Uterus (tissue), 4 donors: ENCODE data around the gene RIT2. TPM values are rescaled to one million over a fixed set of nuclear protein-coding genes. Genes with fewer than 3 reads are reported as not detected.

ENCODE experiments used
- DNase-seq, 2 donors: peaks; one replicate each; pipeline ENCODE4 v3.0.0-alpha.2; 2019 to 2020
- H3K27ac ChIP-seq, 2 donors: fragments of 200-600 bp; sonication (generic); 1 replicate in 1 of 2; 2 replicates in 1 of 2; pipeline ENCODE4 v1.5.1; 2016 to 2018
- H3K27me3 ChIP-seq, 2 donors: fragments of 200-600 bp; sonication (generic); one replicate each; pipeline ENCODE4 v1.5.1; 2018 to 2019; ENCODE audit warnings: control low read depth in 1 of 2
- H3K36me3 ChIP-seq, 2 donors: fragments of 200-600 bp; sonication (generic); one replicate each; pipeline ENCODE4 v1.5.1; 2019; ENCODE audit warnings: control low read depth in 1 of 2
- H3K4me1 ChIP-seq, 2 donors: fragments of 200-600 bp; sonication (generic); one replicate each; pipeline ENCODE4 v1.5.1; 2018 to 2019; ENCODE audit warnings: control low read depth in 1 of 2
- H3K4me3 ChIP-seq, 2 donors: fragments of 200-600 bp; sonication (generic); 1 replicate in 1 of 2; 2 replicates in 1 of 2; pipeline ENCODE4 v1.5.1; 2018 to 2019; ENCODE audit warnings: mild to moderate bottlenecking in 1 of 2
- H3K9me3 ChIP-seq, 2 donors: fragments of 200-600 bp; sonication (generic); one replicate each; pipeline ENCODE4 v1.5.1; 2019; ENCODE audit warnings: control low read depth in 1 of 2
- CTCF ChIP-seq, 4 experiments: fragments of 200-600 bp in 2 of 4; fragments of 450-650 bp in 2 of 4; sonication (generic) in 2 of 4; IDR thresholded peaks; one replicate each; pipeline ENCODE4 v1.5.1; 2016 to 2019; ENCODE audit warnings: antibody characterized with exemption in 4 of 4, mild to moderate bottlenecking in 2 of 4, moderate library complexity in 1 of 4
- POLR2A ChIP-seq, 2 donors: fragments of 450-650 bp; IDR thresholded peaks; one replicate each; pipeline ENCODE4 v1.6.1; 2016; ENCODE audit warnings: antibody characterized with exemption in 2 of 2, mild to moderate bottlenecking in 1 of 2, moderate library complexity in 1 of 2
- intact Hi-C: fragments of 100-400 bp; cut with DNase I; formaldehyde crosslinking; loops from one replicate; pipeline ENCODE4 v1.15.1; 2023; ENCODE audit warnings: low total_unique reads
- total RNA-seq, 4 donors: library from RNA; depleted of rRNA in 3 of 4; stranded (reverse); fragments of >200 nt in 3 of 4; gene quantifications; one replicate each; pipeline versions ENCODE4 v1.1.0 to v1.2.4, GENCODE V29; 2014 to 2023
- donor health status: DM: yes; HTN: yes; CAD: no.

RIT2 gene
- total RNA-seq, 4 donors from 2014 or later = not detected

GRCh38 chr18:42760290-42760689 is 355.2 kb downstream of the RIT2 start:
- DNase-seq = no peak
- Histone ChIP-seq H3K4me3 (no peak overlapping the region), H3K27me3 (no peaks in the 10 kb centered on the region), H3K27ac (no peak overlapping the region), H3K36me3 (no peaks in the 10 kb centered on the region), H3K9me3 (no peaks in the 10 kb centered on the region), H3K4me1 (no peaks in the 10 kb centered on the region)
- TF ChIP-seq CTCF (IDR thresholded peaks at IDR 0.05) (no peak), POLR2A (IDR thresholded peaks at IDR 0.05) (no peak)
- intact Hi-C loops = no loop called here

GRCh38 chr18:42758852-42759251 is 356.6 kb downstream of the RIT2 start:
- no peak for DNase-seq
- H3K4me3 ChIP-seq = no peak overlapping the region
- TF ChIP-seq CTCF (IDR thresholded peaks at IDR 0.05) = no peak
- no peak for TF ChIP-seq POLR2A (IDR thresholded peaks at IDR 0.05)
- H3K36me3 ChIP-seq = no peaks in the 10 kb centered on the region
- H3K9me3 ChIP-seq = no peaks in the 10 kb centered on the region
- no peaks in the 10 kb centered on the region for H3K4me1 ChIP-seq
- H3K27me3 ChIP-seq = no peaks in the 10 kb centered on the region
- intact Hi-C loops = no loop called here
- H3K27ac ChIP-seq = no peak overlapping the region

GRCh38 chr18:42756214-42756613 is 359.3 kb downstream of the RIT2 start:
- intact Hi-C loops = no loop called here
- TF ChIP-seq POLR2A (IDR thresholded peaks at IDR 0.05) = no peak
- no peak for TF ChIP-seq CTCF (IDR thresholded peaks at IDR 0.05)
- H3K27me3 ChIP-seq = no peaks in the 10 kb centered on the region
- DNase-seq = no peak
- no peak overlapping the region for H3K4me3 ChIP-seq
- no peaks in the 10 kb centered on the region for H3K9me3 ChIP-seq
- H3K36me3 ChIP-seq = no peaks in the 10 kb centered on the region
- H3K4me1 ChIP-seq = no peaks in the 10 kb centered on the region
- no peak overlapping the region for H3K27ac ChIP-seq

DNA sequence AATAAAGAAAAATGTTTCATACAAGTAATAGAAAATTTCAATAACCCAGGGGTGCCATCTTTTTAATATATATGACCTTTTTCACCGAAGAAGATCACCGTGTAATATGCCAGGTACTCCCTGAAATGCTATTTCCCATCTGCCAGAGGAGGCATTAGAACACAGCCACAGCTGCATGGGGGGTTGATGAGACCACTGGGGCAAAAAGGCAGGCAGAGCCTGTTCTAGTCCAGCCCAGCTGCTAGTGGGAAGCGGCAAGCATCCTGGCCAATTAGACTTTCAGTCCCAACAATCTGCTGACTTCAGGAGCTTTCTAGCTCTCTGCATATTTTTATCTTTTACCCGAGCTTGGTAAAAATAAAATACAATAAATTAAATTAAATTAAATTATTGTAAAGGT is 362.6 kb downstream of the RIT2 start:
- TF ChIP-seq POLR2A (IDR thresholded peaks at IDR 0.05) (no peak), CTCF (IDR thresholded peaks at IDR 0.05) (no peak)
- Histone ChIP-seq H3K9me3 (no peaks in the 10 kb centered on the region), H3K4me1 (no peaks in the 10 kb centered on the region), H3K4me3 (no peak overlapping the region), H3K27ac (no peak overlapping the region), H3K27me3 (no peaks in the 10 kb centered on the region), H3K36me3 (no peaks in the 10 kb centered on the region)
- DNase-seq = no peak
- intact Hi-C loops = no loop called here

GRCh38 chr18:42746794-42747193 is 368.7 kb downstream of the RIT2 start:
- H3K27me3 ChIP-seq = no peaks in the 10 kb centered on the region
- H3K36me3 ChIP-seq = no peaks in the 10 kb centered on the region
- H3K9me3 ChIP-seq = no peaks in the 10 kb centered on the region
- TF ChIP-seq CTCF (IDR thresholded peaks at IDR 0.05) = no peak
- no peak for TF ChIP-seq POLR2A (IDR thresholded peaks at IDR 0.05)
- no peak for DNase-seq
- H3K4me3 ChIP-seq = no peak overlapping the region
- intact Hi-C loops = no loop called here
- H3K27ac ChIP-seq = no peak overlapping the region
- H3K4me1 ChIP-seq = no peaks in the 10 kb centered on the region
